ENCODE measurements around the gene ZKSCAN5. TPM values are rescaled to one million over a fixed set of nuclear protein-coding genes. Genes with fewer than 3 reads are reported as not detected.
A peak's percentile ranks its signal among the peaks of the same experiment; 100 is the strongest.
"Not testable (repeated sequence)": the region's sequence is repeated elsewhere in the genome, so short reads cannot be mapped to it uniquely, and the experiment has no call there.

The ZKSCAN5 gene
- total and polyA plus RNA-seq, 12 donors, result 2.8 to 8.5 (median 7.2) TPM

- TF ChIP-seq CTCF (IDR thresholded peaks at IDR 0.05), result no peak
These were observed 71.8 kb downstream of the ZKSCAN5 start for GRCh38 chr7:99576251-99576650.

GRCh38 chr7:99579281-99579955 lies 75.0 kb downstream of the ZKSCAN5 start:
- Histone ChIP-seq H3K27ac (peak overlapping the region in 3 of 10 donors; percentile 64 to 71 (median 66)), H3K9me3 (no peaks in the 10 kb centered on the region), H3K4me1 (peaks cover 0 to 26% (median 13%) of the 10 kb centered on the region in 9 donors), H3K27me3 (peaks cover 0 to 7% (median 0%) of the 10 kb centered on the region in 7 donors), H3K4me3 (peak overlapping the region; percentile 40 to 91 (median 75)), H3K36me3 (peaks cover 0 to 9% (median 0%) of the 10 kb centered on the region in 9 donors)
- 45 to 46% methylated on average over 10 of the region's 10 CpGs for WGBS, 2 donors
- no peak for TF ChIP-seq CTCF (IDR thresholded peaks at IDR 0.05)
- DNase-seq, result no peak
- ATAC-seq, result peak in 1 of 8 donors; percentile 34
- intact Hi-C loops (cut with DNase I), result no loop called here

More at GRCh38 chr7:99576251-99576650, 71.8 kb downstream of the ZKSCAN5 start:
- H3K9me3 ChIP-seq, result no peaks in the 10 kb centered on the region
- no peak overlapping the region for H3K4me3 ChIP-seq
- peaks cover 0 to 41% (median 19%) of the 10 kb centered on the region in 9 donors for H3K36me3 ChIP-seq
- no peaks in the 10 kb centered on the region for H3K27me3 ChIP-seq
- WGBS, 2 donors, result 76% methylated on average over 3 of the region's 3 CpGs
- ATAC-seq, result no peak
- peak overlapping the region in 1 of 10 donors; percentile 6 for H3K27ac ChIP-seq
- no peak for DNase-seq
- peaks cover 0 to 26% (median 13%) of the 10 kb centered on the region in 9 donors for H3K4me1 ChIP-seq
- intact Hi-C loops (cut with DNase I), result no loop called here

GRCh38 chr7:99579956-99580777 lies 75.7 kb downstream of the ZKSCAN5 start:
- peak in 7 of 9 donors; percentile 34 to 56 (median 42) for TF ChIP-seq CTCF (IDR thresholded peaks at IDR 0.05)
- Histone ChIP-seq H3K36me3 (peaks cover 0 to 3% (median 0%) of the 10 kb centered on the region in 9 donors), H3K4me3 (peak overlapping the region; percentile 40 to 91 (median 75)), H3K9me3 (no peaks in the 10 kb centered on the region), H3K4me1 (peaks cover 0 to 26% (median 13%) of the 10 kb centered on the region in 9 donors), H3K27ac (peak overlapping the region in 7 of 10 donors; percentile 15 to 71 (median 60)), H3K27me3 (peaks cover 0 to 13% (median 4%) of the 10 kb centered on the region in 7 donors)
- whole genome bisulfite sequencing, 2 donors, result 1% methylated on average over 54 of the region's 54 CpGs
- peak; percentile 30 to 33 for DNase-seq
- ATAC-seq, result peak; percentile 61 to 77 (median 69)
- intact Hi-C loops (cut with DNase I), result loop anchor here in 1 of 10 donors (1.0 kb wide), 1 partner anchor 22 kb away; the partner anchor contains the start of gene ZNF655

- H3K4me3 ChIP-seq, result peak overlapping the region; percentile 40 to 91 (median 75)
- intact Hi-C loops (cut with DNase I), result loop anchor here in 1 of 10 donors (1.0 kb wide), 1 partner anchor 23 kb away; the partner anchor contains the start of gene ZNF655
- H3K9me3 ChIP-seq, H3K36me3 ChIP-seq, DNase-seq, ATAC-seq: not testable (repeated sequence)
- H3K4me1 ChIP-seq, result peaks cover 0 to 26% (median 13%) of the 10 kb centered on the region in 9 donors
- peaks cover 0 to 18% (median 6%) of the 10 kb centered on the region in 7 donors for H3K27me3 ChIP-seq
- WGBS, 2 donors, result 53 to 59% methylated on average over 4 of the region's 4 CpGs
- H3K27ac ChIP-seq, result peak overlapping the region in 4 of 10 donors; percentile 60 to 71 (median 65)
These were observed 76.4 kb downstream of the ZKSCAN5 start for GRCh38 chr7:99580778-99581332.

Other genes starting within 250 kb of the ZKSCAN5 start
- gene MYH16, start 231.8 kb upstream of the ZKSCAN5 start, total RNA-seq, result not detected
- not detected for gene MYH16, start 231.8 kb upstream of the ZKSCAN5 start, polyA plus RNA-seq
- 100 to 1,000 TPM; 110 to 147 (median 134) TPM for gene ARPC1A, start 178.8 kb upstream of the ZKSCAN5 start, total RNA-seq
- 100 to 1,000 TPM in 1 of 2 donors, 10 to 100 TPM in 1; 93.1 to 213 TPM for gene ARPC1A, start 178.8 kb upstream of the ZKSCAN5 start, polyA plus RNA-seq
- 10 to 100 TPM; 16.2 to 92.0 (median 19.0) TPM for gene ARPC1B, start 129.9 kb upstream of the ZKSCAN5 start, total RNA-seq
- 100 to 1,000 TPM in 1 of 2 donors, 10 to 100 TPM in 1; 35.4 to 161 TPM for gene ARPC1B, start 129.9 kb upstream of the ZKSCAN5 start, polyA plus RNA-seq
- 100 to 1,000 TPM in 3 of 10 donors, 10 to 100 TPM in 7; 89.7 to 130 (median 97.6) TPM for gene PDAP1, start 96.1 kb upstream of the ZKSCAN5 start, total RNA-seq
- gene PDAP1, start 96.1 kb upstream of the ZKSCAN5 start, polyA plus RNA-seq, result 100 to 1,000 TPM in 1 of 2 donors, 10 to 100 TPM in 1; 71.4 to 312 TPM
- 10 to 100 TPM; 28.3 to 59.7 (median 40.9) TPM for gene BUD31, start 95.7 kb upstream of the ZKSCAN5 start, total RNA-seq
- gene BUD31, start 95.7 kb upstream of the ZKSCAN5 start, polyA plus RNA-seq, result 100 to 1,000 TPM in 1 of 2 donors, 10 to 100 TPM in 1; 81.7 to 116 TPM
- 1 to 10 TPM; 2.7 to 4.8 (median 3.1) TPM for gene PTCD1, start 65.9 kb upstream of the ZKSCAN5 start, total RNA-seq
- gene PTCD1, start 65.9 kb upstream of the ZKSCAN5 start, polyA plus RNA-seq, result 1 to 10 TPM; 2.4 to 3.2 TPM
- gene CPSF4, start 65.7 kb upstream of the ZKSCAN5 start, total RNA-seq, result 10 to 100 TPM; 12.6 to 21.7 (median 15.7) TPM
- gene CPSF4, start 65.7 kb upstream of the ZKSCAN5 start, polyA plus RNA-seq, result 10 to 100 TPM; 19.7 to 20.7 TPM
- 100 to 1,000 TPM; 571 to 924 (median 746) TPM for gene ATP5MF, start 38.5 kb upstream of the ZKSCAN5 start, total RNA-seq
- gene ATP5MF, start 38.5 kb upstream of the ZKSCAN5 start, polyA plus RNA-seq, result 1,000 to 10,000 TPM; 2,534 to 4,161 TPM
- 1 to 10 TPM; 1.7 to 5.6 (median 3.7) TPM for gene ZNF789, start 31.8 kb upstream of the ZKSCAN5 start, total RNA-seq
- gene ZNF789, start 31.8 kb upstream of the ZKSCAN5 start, polyA plus RNA-seq, result 10 to 100 TPM in 1 of 2 donors, 1 to 10 TPM in 1; 2.5 to 10.9 TPM
- 10 to 100 TPM; 14.1 to 20.2 (median 16.0) TPM for gene ZNF394, start 4.4 kb upstream of the ZKSCAN5 start, total RNA-seq
- 10 to 100 TPM; 10.8 to 23.6 TPM for gene ZNF394, start 4.4 kb upstream of the ZKSCAN5 start, polyA plus RNA-seq
- gene FAM200A, start 47.5 kb downstream of the ZKSCAN5 start, total RNA-seq, result 1 to 10 TPM; 4.3 to 7.7 (median 5.6) TPM
- gene FAM200A, start 47.5 kb downstream of the ZKSCAN5 start, polyA plus RNA-seq, result 1 to 10 TPM; 3.4 to 7.5 TPM
- 10 to 100 TPM; 27.2 to 37.6 (median 30.8) TPM for gene ZNF655, start 54.0 kb downstream of the ZKSCAN5 start, total RNA-seq
- 10 to 100 TPM; 22.0 to 54.1 TPM for gene ZNF655, start 54.0 kb downstream of the ZKSCAN5 start, polyA plus RNA-seq
- gene TMEM225B, start 93.6 kb downstream of the ZKSCAN5 start, total RNA-seq, result under 1 TPM in 3 of 10 donors, not detected in 7; 0.20 to 0.23 (median 0.23) TPM
- gene TMEM225B, start 93.6 kb downstream of the ZKSCAN5 start, polyA plus RNA-seq, result under 1 TPM; 0.10 to 0.37 TPM
- 10 to 100 TPM in 3 of 10 donors, 1 to 10 TPM in 7; 6.1 to 10.5 (median 7.8) TPM for gene ZSCAN25, start 112.3 kb downstream of the ZKSCAN5 start, total RNA-seq
- gene ZSCAN25, start 112.3 kb downstream of the ZKSCAN5 start, polyA plus RNA-seq, result 1 to 10 TPM; 2.5 to 3.6 TPM
- not detected for gene CYP3A5, start 175.3 kb downstream of the ZKSCAN5 start, total RNA-seq
- gene CYP3A5, start 175.3 kb downstream of the ZKSCAN5 start, polyA plus RNA-seq, result under 1 TPM in 1 of 2 donors, not detected in 1; 0.03 TPM
- gene CYP3A7, start 230.5 kb downstream of the ZKSCAN5 start, total RNA-seq, result not detected
- gene CYP3A7, start 230.5 kb downstream of the ZKSCAN5 start, polyA plus RNA-seq, result not detected

Data from heart right ventricle (tissue), 16 donors.